NCI-H345 treated with DMSO at 0.1 percent for 48 hours (cell line): ENCODE measurements around the gene PTPN13.

Experiments
- DNase-seq: peaks from one replicate; lab custom pipeline; 2025; ENCODE audit not compliant: unreplicated experiment; lab: John Stamatoyannopoulos, UW

Gene PTPN13

GRCh38 chr4:86853209-86853608, 259.1 kb downstream of the PTPN13 start:
- DNase-seq = no peak

- no peak for DNase-seq
Measured at GRCh38 chr4:86855572-86855971, 261.5 kb downstream of the PTPN13 start.

- no peak for DNase-seq
Measured at GRCh38 chr4:86856896-86857295, 262.8 kb downstream of the PTPN13 start.

GRCh38 chr4:86857341-86858052, 263.4 kb downstream of the PTPN13 start:
- no peak for DNase-seq
